Heart left ventricle (tissue), 13 donors: ENCODE measurements around the gene HEBP1.

Experiments used
- POLR2A ChIP-seq, 2 donors: fragments of 450-650 bp; IDR thresholded peaks; one replicate each; pipeline ENCODE4 v1.6.1; 2017; ENCODE audit warnings: antibody characterized with exemption in 2 of 2, mild to moderate bottlenecking in 2 of 2, moderate library complexity in 2 of 2
- TF ChIP-seq, protein P1 (sequence below), 12 donors: fragments of 200-600 bp; sonication (generic) in 4 of 12; IDR thresholded peaks; one replicate each; pipeline versions ENCODE4 v1.5.0 to v1.8.0; 2018 to 2022; ENCODE audit warnings: antibody characterized with exemption in 12 of 12, mild to moderate bottlenecking in 5 of 12
- donor health status: ischemic (EF 13 %, LVEDD 7.1; RV severe dilation, severe dysfunction).
- donor health status: DM: no; HTN: yes; CAD: no.
- donor health status: DM: no; HTN: no; CAD: no.
- donor health status: ischemic (EF 25% LVEDD 6.9; RV normal size, moderate dysfunction).
- donor health status: ischemic (EF 25% LVEDD 5.7; RV mildly dilated, moderate dysfunction).
- donor health status: ischemic (EF 35%, LVEDD 5.7; RV mildly dilated, moderate dysfunction).
- donor health status: nonischemic (EF 11% LVEDD 7.7; RV severe dilation, severe dysfunction).
- donor health status: DM: yes; HTN: yes; CAD: no.
- donor health status: PGD.
- donor health status: ischemic (EF 29% LVEDD 5.4; RV normal size, mild dysfunction).
- donor health status: nonischemic (EF 23%, LVEDD 6.1; RV moderate dilation, normal function).

DNA sequence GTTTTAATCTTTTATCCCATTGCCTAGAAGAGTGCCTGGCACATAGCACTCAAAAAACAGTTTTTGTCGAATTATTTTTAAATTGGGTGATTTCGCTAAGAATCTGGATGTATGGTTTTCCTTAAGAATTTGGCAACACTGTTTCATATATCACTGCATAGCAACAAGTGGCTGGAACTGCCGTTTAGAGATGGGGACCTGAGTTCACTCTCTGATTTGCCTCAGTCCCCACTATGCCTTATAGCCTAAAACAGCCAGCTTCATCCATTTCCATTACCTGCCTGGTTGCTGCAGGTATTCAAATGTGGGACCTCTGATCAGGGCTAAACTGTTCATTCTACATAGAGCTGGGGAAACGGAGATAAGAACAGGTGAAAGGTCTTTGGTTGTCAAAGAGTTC lies 1.8 kb downstream of the HEBP1 start:
- TF ChIP-seq, protein P1, sequence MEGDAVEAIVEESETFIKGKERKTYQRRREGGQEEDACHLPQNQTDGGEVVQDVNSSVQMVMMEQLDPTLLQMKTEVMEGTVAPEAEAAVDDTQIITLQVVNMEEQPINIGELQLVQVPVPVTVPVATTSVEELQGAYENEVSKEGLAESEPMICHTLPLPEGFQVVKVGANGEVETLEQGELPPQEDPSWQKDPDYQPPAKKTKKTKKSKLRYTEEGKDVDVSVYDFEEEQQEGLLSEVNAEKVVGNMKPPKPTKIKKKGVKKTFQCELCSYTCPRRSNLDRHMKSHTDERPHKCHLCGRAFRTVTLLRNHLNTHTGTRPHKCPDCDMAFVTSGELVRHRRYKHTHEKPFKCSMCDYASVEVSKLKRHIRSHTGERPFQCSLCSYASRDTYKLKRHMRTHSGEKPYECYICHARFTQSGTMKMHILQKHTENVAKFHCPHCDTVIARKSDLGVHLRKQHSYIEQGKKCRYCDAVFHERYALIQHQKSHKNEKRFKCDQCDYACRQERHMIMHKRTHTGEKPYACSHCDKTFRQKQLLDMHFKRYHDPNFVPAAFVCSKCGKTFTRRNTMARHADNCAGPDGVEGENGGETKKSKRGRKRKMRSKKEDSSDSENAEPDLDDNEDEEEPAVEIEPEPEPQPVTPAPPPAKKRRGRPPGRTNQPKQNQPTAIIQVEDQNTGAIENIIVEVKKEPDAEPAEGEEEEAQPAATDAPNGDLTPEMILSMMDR (IDR thresholded peaks at IDR 0.05): no peak
- no peak for TF ChIP-seq POLR2A (IDR thresholded peaks at IDR 0.05)
